ENCODE data around the gene TSPAN33. TPM values are rescaled to one million over a fixed set of nuclear protein-coding genes. Genes with fewer than 3 reads are reported as not detected.

Gene TSPAN33
- total RNA-seq = 10 to 100 TPM; 16.4 to 17.4 TPM
- 10 to 100 TPM; 19.7 to 24.8 TPM for polyA plus RNA-seq (ENCODE audit: insufficient read length in 2 of 2)
- long read RNA-seq, donor 1, transcript TSPAN33-201 (8 exons, 1,863 nt) = major isoform, 7 of 8 reads
- long read RNA-seq, donor 1, partial matches to known transcripts = 0 of 8 reads
- long read RNA-seq, donor 1, other reads (novel, unspliced or antisense) = 0 of 8 reads
- long read RNA-seq, donor 2, partial matches to known transcripts = 0 of 4 reads
- long read RNA-seq, donor 2, other reads (novel, unspliced or antisense) = 0 of 4 reads
- long read RNA-seq, donor 3, partial matches to known transcripts = 0 of 4 reads
- long read RNA-seq, donor 3, other reads (novel, unspliced or antisense) = 0 of 4 reads
- long read RNA-seq, donor 4, partial matches to known transcripts = 0 of 3 reads
- long read RNA-seq, donor 4, other reads (novel, unspliced or antisense) = 0 of 3 reads

- peak; percentile 47 to 93 (median 70) for DNase-seq (ENCODE audit: low read depth in 4 of 6, low spot score in 6 of 6)
- peaks cover 18% of the 10 kb centered on the region for H3K27me3 ChIP-seq (ENCODE audit: control insufficient read depth, insufficient read depth, low read length)
- peaks cover 16% of the 10 kb centered on the region for H3K4me1 ChIP-seq (ENCODE audit: control insufficient read depth, insufficient read depth, low read length)
- no peaks in the 10 kb centered on the region for H3K9me3 ChIP-seq (ENCODE audit: control insufficient read depth, insufficient read depth, low read length)
- 0% methylated on average over 30 of the region's 43 CpGs for WGBS (ENCODE audit: insufficient coverage)
- H3K27ac ChIP-seq (ENCODE audit: low read depth, low read length) = no peak within 1 kb of the TSS
- H3K4me3 ChIP-seq (ENCODE audit: low read depth, low read length) = peak within 1 kb of the TSS; percentile 46
- no peaks in the 10 kb centered on the region for H3K36me3 ChIP-seq (ENCODE audit: control insufficient read depth, insufficient read depth, low read length)
These were observed at the start of gene TSPAN33 for GRCh38 chr7:129144095-129144833. TSS of gene TSPAN33 (plus strand) at chr7:129144707. CDS start at chr7:129144981, 274 bp downstream.

GRCh38 chr7:129095258-129095657 is 49.2 kb upstream of the TSPAN33 start:
- Histone ChIP-seq H3K36me3 (ENCODE audit: control insufficient read depth, insufficient read depth, low read length) (no peaks in the 10 kb centered on the region), H3K27ac (ENCODE audit: low read depth, low read length) (no peak overlapping the region), H3K9me3 (ENCODE audit: control insufficient read depth, insufficient read depth, low read length) (no peaks in the 10 kb centered on the region), H3K4me1 (ENCODE audit: control insufficient read depth, insufficient read depth, low read length) (no peaks in the 10 kb centered on the region), H3K4me3 (ENCODE audit: low read depth, low read length) (no peak overlapping the region), H3K27me3 (ENCODE audit: control insufficient read depth, insufficient read depth, low read length) (no peaks in the 10 kb centered on the region)
- WGBS (ENCODE audit: insufficient coverage) = 94% methylated on average over 4 of the region's 6 CpGs
- no peak for DNase-seq (ENCODE audit: low read depth in 4 of 6, low spot score in 6 of 6)

- H3K36me3 ChIP-seq (ENCODE audit: control insufficient read depth, insufficient read depth, low read length) = no peaks in the 10 kb centered on the region
- H3K4me3 ChIP-seq (ENCODE audit: low read depth, low read length) = no peak overlapping the region
- no peaks in the 10 kb centered on the region for H3K9me3 ChIP-seq (ENCODE audit: control insufficient read depth, insufficient read depth, low read length)
- 84% methylated on average over 7 of the region's 8 CpGs for WGBS (ENCODE audit: insufficient coverage)
- H3K27me3 ChIP-seq (ENCODE audit: control insufficient read depth, insufficient read depth, low read length) = no peaks in the 10 kb centered on the region
- no peaks in the 10 kb centered on the region for H3K4me1 ChIP-seq (ENCODE audit: control insufficient read depth, insufficient read depth, low read length)
- no peak for DNase-seq (ENCODE audit: low read depth in 4 of 6, low spot score in 6 of 6)
- no peak overlapping the region for H3K27ac ChIP-seq (ENCODE audit: low read depth, low read length)
These were observed 46.0 kb upstream of the TSPAN33 start for GRCh38 chr7:129098409-129099084.

GRCh38 chr7:129100827-129101166 is 43.7 kb upstream of the TSPAN33 start:
- WGBS (ENCODE audit: insufficient coverage) = no CpG with 5 or more reads among the region's 2 CpGs
- DNase-seq (ENCODE audit: low read depth in 4 of 6, low spot score in 6 of 6) = no peak
- Histone ChIP-seq H3K27ac (ENCODE audit: low read depth, low read length) (no peak overlapping the region), H3K4me3 (ENCODE audit: low read depth, low read length) (no peak overlapping the region), H3K36me3 (ENCODE audit: control insufficient read depth, insufficient read depth, low read length) (no peaks in the 10 kb centered on the region), H3K27me3 (ENCODE audit: control insufficient read depth, insufficient read depth, low read length) (no peaks in the 10 kb centered on the region), H3K9me3 (ENCODE audit: control insufficient read depth, insufficient read depth, low read length) (no peaks in the 10 kb centered on the region), H3K4me1 (ENCODE audit: control insufficient read depth, insufficient read depth, low read length) (no peaks in the 10 kb centered on the region)

GRCh38 chr7:129101746-129102145 is 42.8 kb upstream of the TSPAN33 start:
- no peak overlapping the region for H3K27ac ChIP-seq (ENCODE audit: low read depth, low read length)
- WGBS (ENCODE audit: insufficient coverage) = 96% methylated on average over 4 of the region's 6 CpGs
- H3K9me3 ChIP-seq (ENCODE audit: control insufficient read depth, insufficient read depth, low read length) = no peaks in the 10 kb centered on the region
- no peak overlapping the region for H3K4me3 ChIP-seq (ENCODE audit: low read depth, low read length)
- DNase-seq (ENCODE audit: low read depth in 4 of 6, low spot score in 6 of 6) = peak in 1 of 6 donors; percentile 41
- H3K36me3 ChIP-seq (ENCODE audit: control insufficient read depth, insufficient read depth, low read length) = no peaks in the 10 kb centered on the region
- H3K4me1 ChIP-seq (ENCODE audit: control insufficient read depth, insufficient read depth, low read length) = no peaks in the 10 kb centered on the region
- no peaks in the 10 kb centered on the region for H3K27me3 ChIP-seq (ENCODE audit: control insufficient read depth, insufficient read depth, low read length)

- no peak overlapping the region for H3K4me3 ChIP-seq (ENCODE audit: low read depth, low read length)
- H3K4me1 ChIP-seq (ENCODE audit: control insufficient read depth, insufficient read depth, low read length) = no peaks in the 10 kb centered on the region
- H3K9me3 ChIP-seq (ENCODE audit: control insufficient read depth, insufficient read depth, low read length) = no peaks in the 10 kb centered on the region
- no peaks in the 10 kb centered on the region for H3K27me3 ChIP-seq (ENCODE audit: control insufficient read depth, insufficient read depth, low read length)
- no peak for DNase-seq (ENCODE audit: low read depth in 4 of 6, low spot score in 6 of 6)
- no peaks in the 10 kb centered on the region for H3K36me3 ChIP-seq (ENCODE audit: control insufficient read depth, insufficient read depth, low read length)
- WGBS (ENCODE audit: insufficient coverage) = 81% methylated on average over 3 of the region's 4 CpGs
- no peak overlapping the region for H3K27ac ChIP-seq (ENCODE audit: low read depth, low read length)
These were observed 40.8 kb upstream of the TSPAN33 start for GRCh38 chr7:129103561-129104324.

GRCh38 chr7:129108581-129108980 is 35.9 kb upstream of the TSPAN33 start:
- Histone ChIP-seq H3K9me3 (ENCODE audit: control insufficient read depth, insufficient read depth, low read length) (no peaks in the 10 kb centered on the region), H3K27ac (ENCODE audit: low read depth, low read length) (no peak overlapping the region), H3K4me1 (ENCODE audit: control insufficient read depth, insufficient read depth, low read length) (no peaks in the 10 kb centered on the region), H3K27me3 (ENCODE audit: control insufficient read depth, insufficient read depth, low read length) (no peaks in the 10 kb centered on the region), H3K36me3 (ENCODE audit: control insufficient read depth, insufficient read depth, low read length) (no peaks in the 10 kb centered on the region), H3K4me3 (ENCODE audit: low read depth, low read length) (no peak overlapping the region)
- DNase-seq (ENCODE audit: low read depth in 4 of 6, low spot score in 6 of 6) = no peak
- 93% methylated on average over 2 of the region's 4 CpGs for WGBS (ENCODE audit: insufficient coverage)

GRCh38 chr7:129110258-129110981 is 34.1 kb upstream of the TSPAN33 start:
- Histone ChIP-seq H3K27ac (ENCODE audit: low read depth, low read length) (no peak overlapping the region), H3K4me3 (ENCODE audit: low read depth, low read length) (no peak overlapping the region), H3K27me3 (ENCODE audit: control insufficient read depth, insufficient read depth, low read length) (no peaks in the 10 kb centered on the region), H3K4me1 (ENCODE audit: control insufficient read depth, insufficient read depth, low read length) (no peaks in the 10 kb centered on the region), H3K9me3 (ENCODE audit: control insufficient read depth, insufficient read depth, low read length) (no peaks in the 10 kb centered on the region), H3K36me3 (ENCODE audit: control insufficient read depth, insufficient read depth, low read length) (no peaks in the 10 kb centered on the region)
- 67% methylated on average over 1 of the region's 1 CpG for WGBS (ENCODE audit: insufficient coverage)
- peak in 2 of 6 donors; percentile 15 to 20 for DNase-seq (ENCODE audit: low read depth in 4 of 6, low spot score in 6 of 6)

- H3K27me3 ChIP-seq (ENCODE audit: control insufficient read depth, insufficient read depth, low read length) = no peaks in the 10 kb centered on the region
- no peak overlapping the region for H3K27ac ChIP-seq (ENCODE audit: low read depth, low read length)
- no peak overlapping the region for H3K4me3 ChIP-seq (ENCODE audit: low read depth, low read length)
- no peak for DNase-seq (ENCODE audit: low read depth in 4 of 6, low spot score in 6 of 6)
- no peaks in the 10 kb centered on the region for H3K4me1 ChIP-seq (ENCODE audit: control insufficient read depth, insufficient read depth, low read length)
- H3K36me3 ChIP-seq (ENCODE audit: control insufficient read depth, insufficient read depth, low read length) = no peaks in the 10 kb centered on the region
- no peaks in the 10 kb centered on the region for H3K9me3 ChIP-seq (ENCODE audit: control insufficient read depth, insufficient read depth, low read length)
These were observed 33.5 kb upstream of the TSPAN33 start for GRCh38 chr7:129110982-129111376.

All from spinal cord (tissue), 10 donors.